Fibroblast of pulmonary artery (primary cell): ENCODE data around the gene PHF10.

Experiments
- DNase-seq: peaks from one replicate; pipeline ENCODE4 v3.0.0-alpha.2; 2010; ENCODE audit warnings: low read depth
- H3K4me3 ChIP-seq: replicated peaks from 2 replicates; pipeline ENCODE4 v1.5.1; 2011; ENCODE audit warnings: low read depth, mild to moderate bottlenecking, control low read depth, low read length, moderate library complexity
- CTCF ChIP-seq: IDR thresholded peaks from 2 replicates; pipeline ENCODE4 v1.5.1; 2011; ENCODE audit warnings: mild to moderate bottlenecking, control low read depth, low read length, inconsistent platforms; ENCODE audit errors: missing control alignments

Gene PHF10

DNA sequence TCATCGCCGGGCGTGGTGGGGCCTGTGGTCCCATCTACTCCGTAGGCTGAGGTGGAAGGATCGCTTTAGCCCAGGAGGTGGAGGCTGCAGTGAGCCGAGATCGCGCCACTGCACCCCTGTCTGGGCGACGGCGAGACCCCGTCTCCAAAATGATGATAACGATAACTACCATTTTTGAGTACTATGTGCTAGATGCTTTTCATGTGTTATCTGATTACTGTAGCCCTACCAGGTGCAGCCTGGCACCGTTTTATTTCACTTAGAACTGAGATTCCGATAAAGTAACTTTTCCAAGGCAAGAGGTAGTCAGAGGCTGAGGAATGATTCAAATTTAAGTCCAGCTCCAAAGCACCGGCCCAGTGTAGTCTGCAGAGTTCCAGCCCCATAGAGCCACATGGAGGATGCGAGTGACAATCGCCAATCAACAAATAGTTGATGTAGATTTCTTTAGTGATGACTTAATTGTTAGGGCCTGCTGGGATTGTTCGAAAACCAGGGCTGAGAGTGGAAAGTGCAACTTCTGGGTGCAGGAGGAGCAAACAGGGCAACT, 27.8 kb upstream of the PHF10 start:
- no peak for TF ChIP-seq CTCF
- peak overlapping the region; percentile 92 for H3K4me3 ChIP-seq
- DNase-seq, result no peak

DNA sequence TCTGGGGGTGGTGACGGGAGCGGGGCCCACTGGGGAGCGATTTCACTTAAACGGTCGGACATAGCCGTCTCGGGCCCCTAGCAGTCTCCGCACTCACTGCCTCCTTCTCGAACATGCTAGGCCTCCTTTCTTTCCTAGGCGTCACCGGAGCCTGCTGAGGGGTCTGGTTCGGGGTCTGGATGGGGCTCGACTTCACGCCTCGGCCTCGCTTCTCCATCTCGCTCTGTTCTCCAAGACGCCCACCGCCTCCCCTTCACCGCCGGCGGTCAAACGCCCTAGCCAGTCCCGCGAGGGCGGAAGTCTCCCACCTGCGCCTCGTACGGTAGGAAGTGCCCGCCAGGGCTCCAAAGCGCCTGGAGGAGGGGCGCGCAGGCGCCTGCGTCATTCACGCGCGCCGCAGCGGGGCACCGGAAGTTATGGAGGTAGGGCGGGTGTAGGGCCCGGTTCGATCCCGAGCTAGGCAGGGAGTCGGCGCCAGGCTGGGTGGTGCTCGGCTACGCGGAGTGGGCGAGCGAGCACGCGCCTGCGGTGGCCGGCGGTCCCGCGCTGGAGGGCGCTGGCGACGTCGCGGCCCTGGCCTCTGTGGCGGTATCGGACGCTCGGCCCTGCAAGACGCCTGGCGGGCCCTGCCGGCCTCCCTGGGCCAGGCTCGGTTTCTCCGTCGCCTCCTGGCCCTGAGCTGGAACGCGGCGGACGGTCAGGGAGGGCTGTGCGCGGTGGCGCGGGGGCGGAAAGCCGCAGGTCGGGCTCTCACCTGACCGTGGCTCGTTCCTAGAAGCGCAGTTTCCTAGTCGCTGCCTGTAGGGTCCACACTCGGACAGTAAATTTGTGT, 27.2 kb upstream of the PHF10 start, which contains the start of the genes DYNLT2 and ERMARD:
Gene DYNLT2 (minus strand): TSS at position 331 of the 832 bp plus-strand sequence. CDS start 114 bp downstream, at position 217.
Gene ERMARD (plus strand): TSS at position 381 of the 832 bp plus-strand sequence. CDS start 36 bp downstream, at position 417.
- peak; percentile 95 for DNase-seq
- TF ChIP-seq CTCF, result no peak
- peak within 1 kb of the TSS; percentile 92 for H3K4me3 ChIP-seq

DNA sequence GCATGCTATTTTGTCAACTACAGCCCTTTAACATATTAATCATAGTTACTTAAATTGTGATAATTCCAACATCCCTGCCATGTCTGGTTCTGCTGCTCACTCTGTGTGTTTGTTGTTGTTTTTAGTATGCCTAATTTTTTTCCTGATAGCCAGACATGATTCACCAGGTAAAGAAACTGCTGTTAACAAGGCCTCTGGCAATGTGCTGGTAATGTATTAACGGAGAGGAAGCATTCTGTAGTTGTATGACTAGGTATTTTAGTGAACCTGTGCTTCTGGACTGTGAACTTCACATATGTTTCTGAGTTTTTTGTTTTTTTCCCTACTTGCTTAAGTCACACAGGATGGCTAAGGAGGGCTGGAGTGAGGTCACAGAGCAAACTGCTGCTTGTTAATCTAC, 22.3 kb upstream of the PHF10 start:
- TF ChIP-seq CTCF, result no peak
- H3K4me3 ChIP-seq, result no peak overlapping the region
- DNase-seq, result no peak

- no peak overlapping the region for H3K4me3 ChIP-seq
- DNase-seq, result no peak
- TF ChIP-seq CTCF, result no peak
Measured at GRCh38 chr6:169745405-169745804, 21.1 kb upstream of the PHF10 start.

DNA sequence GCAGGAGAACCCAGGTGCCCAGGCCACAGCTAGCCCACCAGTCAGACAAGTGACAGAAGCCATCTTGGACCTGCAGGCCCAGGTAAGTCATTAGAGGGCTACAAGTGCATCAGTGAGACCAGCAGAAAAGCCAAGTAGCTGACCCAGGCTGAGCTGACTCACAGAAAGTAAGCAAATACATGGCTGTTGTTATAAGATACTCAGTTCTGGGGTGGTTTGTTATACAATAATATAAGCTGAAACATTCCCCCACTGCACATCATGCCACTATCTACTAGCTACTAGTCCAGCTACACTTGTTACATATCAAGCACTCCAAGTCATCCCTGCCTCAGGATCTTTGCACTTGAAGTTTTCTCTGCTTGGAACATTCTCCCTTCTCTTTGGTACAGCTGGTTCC, 17.0 kb upstream of the PHF10 start:
- no peak for DNase-seq
- TF ChIP-seq CTCF, result no peak
- H3K4me3 ChIP-seq, result no peak overlapping the region

DNA sequence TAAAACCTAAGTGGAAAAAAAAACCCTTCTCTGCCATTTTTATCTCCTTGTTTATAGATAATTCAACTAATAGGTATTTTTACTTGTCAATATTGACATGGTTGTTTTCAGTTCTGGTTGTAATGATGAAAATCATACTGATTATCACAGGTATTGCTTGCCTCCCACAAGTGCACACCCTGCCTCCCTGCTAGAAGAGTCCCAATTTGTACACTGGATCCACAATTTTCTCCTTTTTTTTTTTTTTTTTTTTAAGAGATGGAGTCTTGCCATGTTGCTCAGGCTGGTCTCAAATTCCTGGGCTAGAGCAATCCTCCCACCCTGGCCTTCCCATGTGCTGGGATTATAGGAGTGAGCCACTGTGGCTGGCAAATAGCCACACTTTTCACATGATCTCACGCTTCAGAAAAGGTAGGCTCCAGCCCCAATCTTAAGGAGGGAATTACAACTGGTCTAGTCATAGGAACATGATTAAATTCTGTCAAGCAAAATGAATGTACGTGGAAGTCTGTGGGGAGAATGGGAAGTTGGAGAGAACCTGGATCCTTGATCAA, 14.8 kb upstream of the PHF10 start:
- no peak for TF ChIP-seq CTCF
- no peak for DNase-seq

More for the DNA sequence above, 14.8 kb upstream of the PHF10 start:
- H3K4me3 ChIP-seq, result no peak overlapping the region
